GM20000 (cell line): ENCODE data around the gene PCDHA13.

ENCODE experiments used
- DNase-seq: peaks from one replicate; pipeline ENCODE4 v3.0.0; 2012; ENCODE audit warnings: low spot score
- CTCF ChIP-seq: IDR thresholded peaks from 2 replicates; pipeline ENCODE4 v1.5.1; 2012; ENCODE audit warnings: mild to moderate bottlenecking, control low read depth; ENCODE audit errors: extremely low read depth, missing control alignments

PCDHA13 gene

GRCh38 chr5:140916325-140916724, 34.4 kb downstream of the PCDHA13 start:
- DNase-seq = no peak
- no peak for TF ChIP-seq CTCF

GRCh38 chr5:140923601-140924000, 41.7 kb downstream of the PCDHA13 start:
- no peak for DNase-seq
- no peak for TF ChIP-seq CTCF

GRCh38 chr5:140925806-140926442, 44.0 kb downstream of the PCDHA13 start, which contains the start of gene PCDHAC1:
Gene PCDHAC1 (plus strand): TSS chr5:140926299. CDS start chr5:140926893, 594 bp downstream.
- TF ChIP-seq CTCF = no peak
- no peak for DNase-seq

GRCh38 chr5:140926443-140927227, 44.7 kb downstream of the PCDHA13 start:
- no peak for TF ChIP-seq CTCF

GRCh38 chr5:140927228-140927573, 45.3 kb downstream of the PCDHA13 start:
- no peak for DNase-seq

More at GRCh38 chr5:140926443-140927227, 44.7 kb downstream of the PCDHA13 start:
- DNase-seq = no peak

More at GRCh38 chr5:140927228-140927573, 45.3 kb downstream of the PCDHA13 start:
- TF ChIP-seq CTCF = no peak
